GM21528 (cell line): ENCODE results near the gene FOSB.

Experiments used
- ATAC-seq: cut with Tn5 transposase; IDR thresholded peaks from one replicate; pipeline ENCODE4 v1.9.1; 2021; ENCODE audit warnings: mild to moderate bottlenecking, moderate library complexity; ENCODE audit not compliant: unreplicated experiment, low FRiP score

FOSB gene

DNA sequence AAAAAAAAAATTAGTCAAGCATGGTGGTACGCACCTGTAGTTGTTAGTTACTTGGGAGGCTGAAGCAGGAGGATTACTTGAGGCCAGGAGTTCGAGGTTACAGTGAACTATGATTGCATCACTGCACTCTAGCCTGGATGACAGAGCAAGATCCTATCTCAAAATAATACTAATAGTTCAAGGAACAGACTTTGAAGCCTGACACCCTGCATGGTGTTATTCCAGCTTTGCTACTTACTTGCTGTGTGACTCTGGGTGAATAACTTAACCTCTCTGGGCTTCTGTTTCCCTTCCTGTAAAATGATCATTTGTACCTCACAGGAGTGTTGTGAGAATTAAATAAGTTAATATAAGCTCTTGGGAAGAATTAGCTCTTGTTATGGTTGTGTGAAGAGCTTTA lies 3.5 kb upstream of the FOSB start:
- ATAC-seq: no peak

DNA sequence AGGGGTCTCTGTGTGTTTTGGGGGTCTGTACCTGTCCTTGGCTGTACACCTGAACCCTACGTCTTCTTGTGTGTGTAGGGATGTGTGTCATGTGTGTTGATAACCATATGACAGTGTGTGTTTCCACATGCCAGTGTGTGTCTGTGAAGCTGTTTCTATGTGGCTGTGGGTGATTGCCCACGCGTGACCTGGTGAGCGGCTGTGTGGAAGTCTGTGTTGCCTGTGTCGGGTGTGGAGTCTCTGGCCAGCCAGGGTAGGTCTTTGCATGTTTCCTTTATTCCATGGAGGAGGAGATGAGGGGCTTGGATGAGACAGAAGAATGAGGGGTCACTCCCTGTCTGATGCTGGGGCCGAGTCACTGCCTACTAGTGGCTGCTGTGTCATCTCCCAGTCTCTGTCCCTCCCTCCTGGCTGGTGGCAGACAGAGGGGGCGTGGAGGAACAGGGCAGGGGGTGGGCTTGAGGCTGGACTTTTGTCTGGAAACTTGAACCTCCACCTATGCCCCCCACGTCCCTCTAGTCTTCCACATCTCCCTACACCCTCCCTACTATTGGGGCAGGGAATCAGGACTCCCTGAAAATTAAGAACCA lies 2.8 kb upstream of the FOSB start:
- ATAC-seq: no peak

DNA sequence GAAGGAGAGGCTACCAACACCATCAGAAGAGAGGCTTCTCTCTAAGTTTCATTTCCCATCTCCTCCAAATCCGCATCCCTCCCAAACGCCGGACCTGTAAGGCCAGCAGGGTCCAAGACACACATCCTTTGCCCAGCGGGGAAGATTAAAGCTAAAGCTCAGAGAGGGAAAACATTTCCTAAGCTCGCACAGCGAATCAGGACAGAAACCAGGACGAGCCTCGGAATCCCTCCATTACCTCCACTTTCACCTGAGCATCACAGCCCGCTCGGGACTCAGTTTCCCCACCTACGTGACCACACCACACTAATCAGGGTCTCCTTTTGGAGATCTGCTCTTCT lies 711 bp upstream of the FOSB start:
- ATAC-seq: no peak

DNA sequence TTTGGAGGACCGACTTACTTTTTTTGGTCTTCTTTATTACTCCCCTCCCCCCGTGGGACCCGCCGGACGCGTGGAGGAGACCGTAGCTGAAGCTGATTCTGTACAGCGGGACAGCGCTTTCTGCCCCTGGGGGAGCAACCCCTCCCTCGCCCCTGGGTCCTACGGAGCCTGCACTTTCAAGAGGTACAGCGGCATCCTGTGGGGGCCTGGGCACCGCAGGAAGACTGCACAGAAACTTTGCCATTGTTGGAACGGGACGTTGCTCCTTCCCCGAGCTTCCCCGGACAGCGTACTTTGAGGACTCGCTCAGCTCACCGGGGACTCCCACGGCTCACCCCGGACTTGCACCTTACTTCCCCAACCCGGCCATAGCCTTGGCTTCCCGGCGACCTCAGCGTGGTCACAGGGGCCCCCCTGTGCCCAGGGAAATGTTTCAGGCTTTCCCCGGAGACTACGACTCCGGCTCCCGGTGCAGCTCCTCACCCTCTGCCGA lies 409 bp downstream of the FOSB start:
- ATAC-seq: peak; percentile 2

DNA sequence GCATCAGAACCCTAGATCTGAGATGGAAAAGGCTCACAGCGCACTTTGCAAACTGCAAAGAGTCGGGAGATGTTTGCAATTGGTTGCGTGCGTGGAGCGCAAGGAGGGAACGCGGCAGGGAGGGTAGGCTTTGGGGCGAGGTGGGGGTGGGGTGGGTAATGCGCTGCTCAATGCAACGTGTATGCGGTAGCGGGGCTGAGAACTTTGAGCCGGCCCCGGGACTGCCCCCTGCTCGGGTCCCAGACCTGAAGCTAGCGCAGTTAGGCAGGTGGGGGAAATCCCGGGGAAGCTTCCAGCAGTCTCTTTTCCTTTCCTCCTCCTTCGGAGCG lies 971 bp downstream of the FOSB start:
- peak; percentile 22 for ATAC-seq

DNA sequence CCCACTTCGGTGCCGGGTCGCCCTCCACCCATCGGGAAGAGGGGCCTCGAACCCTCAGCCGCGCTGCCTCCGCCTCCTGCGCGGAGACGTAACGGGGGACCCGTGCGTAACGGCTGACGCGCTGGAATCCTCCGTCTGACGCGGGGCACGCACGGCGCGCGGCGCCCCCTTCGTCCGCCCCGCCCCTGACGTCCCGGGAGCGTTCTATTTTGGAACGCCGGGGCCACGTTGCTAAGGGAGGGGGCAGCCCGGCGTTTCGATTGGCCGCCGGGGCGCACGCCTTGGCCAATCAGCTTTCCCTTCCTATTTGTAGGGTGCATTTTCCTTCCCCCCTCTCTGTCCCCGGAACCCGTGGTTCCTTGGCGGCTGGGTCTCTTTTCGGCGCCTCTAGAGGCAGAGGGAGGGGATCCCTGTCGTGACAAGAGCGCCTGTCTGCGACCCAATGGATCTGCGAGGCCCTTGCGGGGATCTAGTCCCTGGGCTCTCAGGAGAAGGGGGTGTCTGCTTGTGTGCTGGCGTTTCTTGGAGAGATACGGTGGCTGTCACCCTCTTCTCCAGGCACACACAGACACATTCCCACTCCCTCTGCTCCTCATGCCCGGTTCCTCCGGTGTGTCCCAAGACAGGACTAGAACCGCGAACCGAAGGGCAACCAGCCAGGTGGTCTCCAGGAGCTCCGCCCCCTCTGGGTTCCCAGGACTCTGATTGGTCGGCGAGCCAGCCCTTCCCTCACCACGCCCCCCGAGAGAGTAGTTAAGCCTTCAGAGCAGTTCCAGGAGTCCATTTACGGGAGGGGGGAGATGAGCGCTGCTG lies 1.5 kb downstream of the FOSB start:
- peak; percentile 52 for ATAC-seq

DNA sequence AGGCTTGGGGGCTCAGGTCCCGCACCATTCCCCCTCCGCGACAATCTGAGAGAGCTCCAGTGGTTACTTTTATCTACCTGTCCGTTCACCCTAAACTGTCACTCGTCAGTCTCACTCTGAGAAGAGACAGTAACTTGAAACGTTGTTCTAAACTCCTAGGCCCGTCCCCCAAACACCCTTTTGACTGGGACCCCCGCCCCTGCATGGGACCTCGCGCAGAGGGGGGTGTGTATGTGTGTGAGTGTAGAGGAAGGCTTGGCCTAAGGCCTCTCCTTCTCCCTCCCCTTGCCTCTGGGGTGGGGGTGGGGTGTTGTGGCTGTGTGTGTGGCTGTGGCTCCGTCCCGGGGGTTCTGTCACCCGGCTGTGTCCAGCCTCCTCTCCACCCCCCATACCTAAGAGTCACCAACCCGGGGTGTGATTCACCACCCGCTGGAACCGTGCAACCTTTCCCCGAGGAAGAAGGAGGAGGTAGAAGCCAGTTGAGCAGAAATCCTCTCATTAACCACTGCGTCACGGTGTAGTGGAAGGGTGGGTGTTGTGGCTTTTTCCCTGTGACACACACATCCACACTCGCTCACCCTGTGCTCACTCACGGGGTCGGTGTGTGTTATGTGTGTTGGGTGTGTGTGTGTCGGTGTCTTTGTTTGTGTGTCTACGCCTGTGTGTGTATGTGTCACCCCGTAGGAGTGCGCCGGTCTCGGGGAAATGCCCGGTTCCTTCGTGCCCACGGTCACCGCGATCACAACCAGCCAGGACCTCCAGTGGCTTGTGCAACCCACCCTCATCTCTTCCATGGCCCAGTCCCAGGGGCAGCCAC lies 2.4 kb downstream of the FOSB start:
- no peak for ATAC-seq

DNA sequence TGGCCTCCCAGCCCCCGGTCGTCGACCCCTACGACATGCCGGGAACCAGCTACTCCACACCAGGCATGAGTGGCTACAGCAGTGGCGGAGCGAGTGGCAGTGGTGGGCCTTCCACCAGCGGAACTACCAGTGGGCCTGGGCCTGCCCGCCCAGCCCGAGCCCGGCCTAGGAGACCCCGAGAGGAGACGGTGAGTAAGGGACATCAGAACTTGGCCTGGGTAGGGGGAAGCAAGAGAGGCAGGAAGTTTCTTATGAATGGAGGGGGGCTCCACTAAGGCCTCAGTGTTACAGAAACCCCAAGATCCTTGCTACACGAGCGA lies 2.9 kb downstream of the FOSB start:
- no peak for ATAC-seq

DNA sequence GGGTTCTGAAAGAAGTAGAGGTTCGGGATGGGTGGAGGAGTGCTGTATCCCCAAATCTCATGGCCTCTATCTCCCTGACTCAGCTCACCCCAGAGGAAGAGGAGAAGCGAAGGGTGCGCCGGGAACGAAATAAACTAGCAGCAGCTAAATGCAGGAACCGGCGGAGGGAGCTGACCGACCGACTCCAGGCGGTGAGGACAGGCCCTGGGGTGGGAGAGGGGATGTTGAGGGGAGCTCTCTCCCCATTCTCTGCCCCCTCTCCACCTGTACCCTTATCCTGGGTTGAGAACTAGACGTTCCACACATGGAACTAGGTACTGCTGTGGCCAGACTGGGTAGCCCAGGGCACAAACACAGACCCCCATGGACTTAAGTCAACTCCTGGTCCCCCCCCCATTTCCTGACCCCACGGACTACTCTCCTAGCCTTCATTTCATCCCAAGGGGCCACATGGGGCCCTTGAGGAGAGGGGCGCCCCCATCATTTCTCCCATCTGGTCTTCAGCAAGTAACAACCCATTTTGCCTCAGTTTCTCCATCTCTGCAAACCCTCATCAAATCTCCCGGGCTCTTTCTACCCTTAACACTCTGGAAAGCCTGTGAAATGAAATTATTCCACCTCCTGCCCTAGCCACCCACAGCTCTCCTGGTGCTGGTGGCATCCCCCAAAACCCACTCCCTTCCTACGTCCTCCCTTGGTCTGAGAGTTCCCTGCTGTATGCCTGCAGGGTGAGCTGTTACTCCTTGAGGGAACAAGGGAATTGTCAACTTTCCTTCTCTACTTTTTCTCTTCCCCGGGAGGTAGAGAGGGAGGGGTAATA lies 3.5 kb downstream of the FOSB start:
- no peak for ATAC-seq

DNA sequence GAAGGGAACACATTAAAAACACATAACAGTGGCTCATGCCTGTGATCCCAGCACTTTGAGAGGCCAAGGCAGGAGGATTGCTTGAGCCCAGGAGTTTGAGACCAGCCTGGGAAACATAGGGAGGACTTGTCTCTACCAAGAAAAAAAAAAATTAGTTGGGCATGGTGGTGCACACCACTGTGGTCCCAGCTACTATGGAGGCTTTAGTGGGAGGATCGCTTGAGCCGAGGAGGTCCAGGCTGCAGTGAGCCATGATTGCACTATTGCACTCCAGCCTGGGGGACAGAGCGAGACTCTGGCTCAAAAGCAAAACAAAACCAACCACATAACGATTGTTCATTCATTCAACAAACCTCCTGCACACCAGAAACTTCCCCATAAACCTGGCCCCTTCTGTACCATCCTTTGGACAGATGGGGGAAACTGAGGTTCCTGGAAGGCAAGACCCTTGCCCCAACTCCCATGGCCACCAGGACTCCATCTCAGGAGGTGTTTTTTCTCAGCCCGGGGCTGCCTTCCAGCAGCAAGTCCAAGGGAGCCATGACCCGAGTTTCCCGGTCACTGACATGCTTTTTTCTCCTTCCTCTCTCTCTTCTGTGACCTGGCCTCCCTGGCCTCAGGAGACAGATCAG lies 4.3 kb downstream of the FOSB start:
- no peak for ATAC-seq

DNA sequence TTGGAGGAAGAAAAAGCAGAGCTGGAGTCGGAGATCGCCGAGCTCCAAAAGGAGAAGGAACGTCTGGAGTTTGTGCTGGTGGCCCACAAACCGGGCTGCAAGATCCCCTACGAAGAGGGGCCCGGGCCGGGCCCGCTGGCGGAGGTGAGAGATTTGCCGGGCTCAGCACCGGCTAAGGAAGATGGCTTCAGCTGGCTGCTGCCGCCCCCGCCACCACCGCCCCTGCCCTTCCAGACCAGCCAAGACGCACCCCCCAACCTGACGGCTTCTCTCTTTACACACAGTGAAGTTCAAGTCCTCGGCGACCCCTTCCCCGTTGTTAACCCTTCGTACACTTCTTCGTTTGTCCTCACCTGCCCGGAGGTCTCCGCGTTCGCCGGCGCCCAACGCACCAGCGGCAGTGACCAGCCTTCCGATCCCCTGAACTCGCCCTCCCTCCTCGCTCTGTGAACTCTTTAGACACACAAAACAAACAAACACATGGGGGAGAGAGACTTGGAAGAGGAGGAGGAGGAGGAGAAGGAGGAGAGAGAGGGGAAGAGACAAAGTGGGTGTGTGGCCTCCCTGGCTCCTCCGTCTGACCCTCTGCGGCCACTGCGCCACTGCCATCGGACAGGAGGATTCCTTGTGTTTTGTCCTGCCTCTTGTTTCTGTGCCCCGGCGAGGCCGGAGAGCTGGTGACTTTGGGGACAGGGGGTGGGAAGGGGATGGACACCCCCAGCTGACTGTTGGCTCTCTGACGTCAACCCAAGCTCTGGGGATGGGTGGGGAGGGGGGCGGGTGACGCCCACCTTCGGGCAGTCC lies 5.0 kb downstream of the FOSB start:
- no peak for ATAC-seq

DNA sequence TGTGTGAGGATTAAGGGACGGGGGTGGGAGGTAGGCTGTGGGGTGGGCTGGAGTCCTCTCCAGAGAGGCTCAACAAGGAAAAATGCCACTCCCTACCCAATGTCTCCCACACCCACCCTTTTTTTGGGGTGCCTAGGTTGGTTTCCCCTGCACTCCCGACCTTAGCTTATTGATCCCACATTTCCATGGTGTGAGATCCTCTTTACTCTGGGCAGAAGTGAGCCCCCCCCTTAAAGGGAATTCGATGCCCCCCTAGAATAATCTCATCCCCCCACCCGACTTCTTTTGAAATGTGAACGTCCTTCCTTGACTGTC lies 5.5 kb downstream of the FOSB start:
- ATAC-seq: no peak

DNA sequence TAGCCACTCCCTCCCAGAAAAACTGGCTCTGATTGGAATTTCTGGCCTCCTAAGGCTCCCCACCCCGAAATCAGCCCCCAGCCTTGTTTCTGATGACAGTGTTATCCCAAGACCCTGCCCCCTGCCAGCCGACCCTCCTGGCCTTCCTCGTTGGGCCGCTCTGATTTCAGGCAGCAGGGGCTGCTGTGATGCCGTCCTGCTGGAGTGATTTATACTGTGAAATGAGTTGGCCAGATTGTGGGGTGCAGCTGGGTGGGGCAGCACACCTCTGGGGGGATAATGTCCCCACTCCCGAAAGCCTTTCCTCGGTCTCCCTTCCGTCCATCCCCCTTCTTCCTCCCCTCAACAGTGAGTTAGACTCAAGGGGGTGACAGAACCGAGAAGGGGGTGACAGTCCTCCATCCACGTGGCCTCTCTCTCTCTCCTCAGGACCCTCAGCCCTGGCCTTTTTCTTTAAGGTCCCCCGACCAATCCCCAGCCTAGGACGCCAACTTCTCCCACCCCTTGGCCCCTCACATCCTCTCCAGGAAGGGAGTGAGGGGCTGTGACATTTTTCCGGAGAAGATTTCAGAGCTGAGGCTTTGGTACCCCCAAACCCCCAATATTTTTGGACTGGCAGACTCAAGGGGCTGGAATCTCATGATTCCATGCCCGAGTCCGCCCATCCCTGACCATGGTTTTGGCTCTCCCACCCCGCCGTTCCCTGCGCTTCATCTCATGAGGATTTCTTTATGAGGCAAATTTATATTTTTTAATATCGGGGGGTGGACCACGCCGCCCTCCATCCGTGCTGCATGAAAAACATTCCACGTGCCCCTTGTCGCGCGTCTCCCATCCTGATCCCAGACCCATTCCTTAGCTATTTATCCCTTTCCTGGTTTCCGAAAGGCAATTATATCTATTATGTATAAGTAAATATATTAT lies 6.1 kb downstream of the FOSB start:
- ATAC-seq: no peak

DNA sequence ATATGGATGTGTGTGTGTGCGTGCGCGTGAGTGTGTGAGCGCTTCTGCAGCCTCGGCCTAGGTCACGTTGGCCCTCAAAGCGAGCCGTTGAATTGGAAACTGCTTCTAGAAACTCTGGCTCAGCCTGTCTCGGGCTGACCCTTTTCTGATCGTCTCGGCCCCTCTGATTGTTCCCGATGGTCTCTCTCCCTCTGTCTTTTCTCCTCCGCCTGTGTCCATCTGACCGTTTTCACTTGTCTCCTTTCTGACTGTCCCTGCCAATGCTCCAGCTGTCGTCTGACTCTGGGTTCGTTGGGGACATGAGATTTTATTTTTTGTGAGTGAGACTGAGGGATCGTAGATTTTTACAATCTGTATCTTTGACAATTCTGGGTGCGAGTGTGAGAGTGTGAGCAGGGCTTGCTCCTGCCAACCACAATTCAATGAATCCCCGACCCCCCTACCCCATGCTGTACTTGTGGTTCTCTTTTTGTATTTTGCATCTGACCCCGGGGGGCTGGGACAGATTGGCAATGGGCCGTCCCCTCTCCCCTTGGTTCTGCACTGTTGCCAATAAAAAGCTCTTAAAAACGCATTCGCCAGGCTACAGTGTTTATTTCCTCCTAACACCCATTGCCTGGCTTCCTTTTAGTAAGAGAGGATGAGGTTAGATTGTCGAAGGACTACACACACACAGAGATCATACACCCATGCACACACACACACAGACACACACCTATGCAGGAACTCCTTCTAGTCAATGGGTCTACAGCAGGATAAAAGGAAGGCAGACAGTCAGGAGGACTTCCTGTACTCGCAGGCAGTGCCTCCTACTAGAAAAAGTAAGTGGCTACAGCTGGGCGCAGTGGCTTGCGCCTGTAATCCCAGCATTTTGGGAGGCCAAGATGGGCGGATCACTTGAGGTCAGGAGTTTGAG lies 7.1 kb downstream of the FOSB start:
- no peak for ATAC-seq

DNA sequence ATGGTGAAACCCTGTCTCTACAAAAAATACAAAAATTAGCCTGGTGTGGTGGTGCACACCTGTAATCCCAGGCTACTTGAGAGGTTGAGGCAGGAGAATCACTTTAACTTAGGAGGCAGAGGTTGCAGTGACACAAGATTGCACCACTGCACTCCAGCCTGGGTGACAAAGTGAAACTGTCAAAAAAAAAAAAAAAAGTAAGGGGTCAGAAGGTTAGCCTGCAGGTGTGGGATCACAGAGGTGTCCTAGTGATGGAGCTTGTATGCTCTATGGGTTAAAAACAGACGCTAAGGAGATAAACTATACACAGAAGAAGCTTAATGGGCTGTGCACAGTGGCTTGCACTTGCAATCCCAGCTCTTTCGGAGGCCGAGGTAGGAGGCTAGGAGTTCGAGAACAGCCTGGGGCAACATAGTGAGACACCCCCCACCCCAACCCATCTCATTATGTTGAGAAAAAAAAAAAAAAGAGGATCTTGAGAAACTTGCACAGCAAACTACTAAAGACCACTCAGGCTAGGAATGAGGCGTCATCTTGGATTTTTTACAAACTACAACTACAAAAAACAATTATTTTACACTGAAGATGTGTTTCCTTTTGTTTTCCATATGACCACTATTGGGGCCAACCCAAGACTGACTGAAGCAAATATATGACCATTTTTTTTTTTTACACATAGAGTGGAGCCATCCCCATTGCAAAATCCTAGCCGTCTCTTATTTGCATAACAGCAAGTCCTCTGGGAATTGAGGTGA lies 7.9 kb downstream of the FOSB start:
- no peak for ATAC-seq

DNA sequence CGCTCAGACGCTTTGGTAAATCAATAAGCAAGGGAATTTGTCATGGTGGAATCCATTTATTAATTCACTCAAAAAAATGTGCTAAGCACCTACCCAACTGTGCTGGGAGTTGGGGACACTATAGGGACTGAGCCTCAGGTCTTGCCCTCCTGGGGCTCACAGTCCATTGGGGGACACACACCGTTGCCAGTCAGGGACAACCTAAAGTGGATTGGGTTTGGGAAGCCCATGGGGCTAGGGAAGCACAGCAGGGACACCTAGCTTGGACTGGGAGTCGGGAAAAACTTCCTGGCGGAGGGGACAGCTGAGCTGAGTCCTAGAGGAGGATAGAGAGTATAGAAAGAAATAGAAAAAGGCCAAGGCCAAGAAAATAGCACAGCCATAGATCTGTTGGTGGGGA lies 8.5 kb downstream of the FOSB start:
- no peak for ATAC-seq

DNA sequence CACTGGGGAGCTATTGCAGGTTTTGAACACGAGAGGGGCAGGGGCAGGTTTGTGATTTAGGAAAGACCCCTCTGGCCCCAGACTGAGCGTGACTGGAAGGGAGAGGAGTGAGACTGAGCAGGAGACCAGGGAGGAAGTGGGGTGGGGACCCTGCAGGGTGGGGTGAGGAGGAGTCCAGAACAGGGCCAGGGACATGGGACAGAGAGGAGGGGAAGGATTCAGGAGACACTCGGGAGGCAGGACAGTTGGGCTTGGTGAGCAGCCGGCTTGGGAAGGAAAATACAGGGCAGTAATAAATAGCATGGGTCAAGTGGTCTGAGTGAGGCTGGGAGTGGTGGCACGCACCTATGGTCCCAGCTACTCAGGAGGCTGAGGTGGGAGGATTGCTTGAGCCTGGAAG lies 9.4 kb downstream of the FOSB start:
- no peak for ATAC-seq
